GM10266 (cell line): ENCODE data around the gene CHD9.

ENCODE experiments used
- DNase-seq: peaks from one replicate; pipeline ENCODE4 v3.0.0; 2012; ENCODE audit errors: extremely low spot score
- TF ChIP-seq, protein P1 (sequence below): IDR thresholded peaks from 2 replicates; pipeline ENCODE4 v1.5.1; 2012; ENCODE audit warnings: mild to moderate bottlenecking, low read depth; ENCODE audit not compliant: control insufficient read depth, insufficient read depth; ENCODE audit errors: missing control alignments

Gene CHD9

DNA sequence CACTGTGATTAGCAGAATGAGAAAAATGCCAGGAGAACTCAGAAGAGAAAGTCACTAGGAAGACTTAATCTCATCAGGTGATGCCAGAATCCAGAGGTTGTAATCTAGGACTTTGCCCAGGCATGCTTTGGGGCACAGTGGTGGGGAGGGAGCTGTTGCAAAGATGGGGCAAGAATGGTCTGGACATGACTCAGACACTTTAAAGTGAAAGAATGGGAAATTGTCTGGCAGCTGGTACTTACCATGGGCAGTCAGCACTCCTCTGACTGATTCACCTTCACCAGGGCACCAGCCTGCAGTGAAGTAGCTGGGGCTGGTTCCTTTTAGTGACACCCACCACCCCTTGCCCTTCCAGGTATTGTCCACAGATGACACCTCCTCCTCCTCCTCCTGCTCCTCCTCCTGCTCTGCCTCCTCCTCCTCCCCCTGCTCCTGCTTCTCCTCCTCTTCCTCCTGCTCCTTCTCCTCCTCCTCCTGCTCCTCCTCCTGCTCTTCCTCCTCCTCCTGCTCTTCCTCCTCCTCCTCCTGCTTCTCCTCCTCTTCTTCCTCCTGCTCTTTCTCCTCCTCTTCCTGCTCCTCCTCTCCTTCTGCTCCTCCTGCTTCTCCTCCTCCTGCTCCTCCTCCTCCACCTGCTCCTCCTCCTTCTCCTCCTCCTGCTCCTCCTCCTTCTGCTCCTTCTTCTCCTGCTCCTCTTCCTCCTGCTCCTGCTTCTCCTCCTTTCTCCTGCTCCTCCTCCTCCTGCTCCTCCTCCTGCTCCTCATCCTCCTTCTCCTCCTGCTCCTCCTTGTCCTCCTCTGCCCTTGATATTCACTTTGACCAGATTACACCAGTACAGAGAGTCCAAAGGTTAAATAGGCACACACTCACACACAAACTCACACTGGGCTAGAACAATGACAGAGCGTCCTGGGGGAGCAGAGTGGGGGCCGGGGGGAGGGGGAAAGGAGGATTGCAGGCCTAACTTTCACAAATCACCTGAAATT is 2.0 kb upstream of the CHD9 start, which contains the start of gene CHD9NB:
TSS of gene CHD9NB (minus strand) at position 379 of the 983 bp plus-strand sequence. CDS start 8,739 bp downstream, outside the sequence.
- TF ChIP-seq, protein P1, sequence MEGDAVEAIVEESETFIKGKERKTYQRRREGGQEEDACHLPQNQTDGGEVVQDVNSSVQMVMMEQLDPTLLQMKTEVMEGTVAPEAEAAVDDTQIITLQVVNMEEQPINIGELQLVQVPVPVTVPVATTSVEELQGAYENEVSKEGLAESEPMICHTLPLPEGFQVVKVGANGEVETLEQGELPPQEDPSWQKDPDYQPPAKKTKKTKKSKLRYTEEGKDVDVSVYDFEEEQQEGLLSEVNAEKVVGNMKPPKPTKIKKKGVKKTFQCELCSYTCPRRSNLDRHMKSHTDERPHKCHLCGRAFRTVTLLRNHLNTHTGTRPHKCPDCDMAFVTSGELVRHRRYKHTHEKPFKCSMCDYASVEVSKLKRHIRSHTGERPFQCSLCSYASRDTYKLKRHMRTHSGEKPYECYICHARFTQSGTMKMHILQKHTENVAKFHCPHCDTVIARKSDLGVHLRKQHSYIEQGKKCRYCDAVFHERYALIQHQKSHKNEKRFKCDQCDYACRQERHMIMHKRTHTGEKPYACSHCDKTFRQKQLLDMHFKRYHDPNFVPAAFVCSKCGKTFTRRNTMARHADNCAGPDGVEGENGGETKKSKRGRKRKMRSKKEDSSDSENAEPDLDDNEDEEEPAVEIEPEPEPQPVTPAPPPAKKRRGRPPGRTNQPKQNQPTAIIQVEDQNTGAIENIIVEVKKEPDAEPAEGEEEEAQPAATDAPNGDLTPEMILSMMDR: no peak
- peak; percentile 47 for DNase-seq

DNA sequence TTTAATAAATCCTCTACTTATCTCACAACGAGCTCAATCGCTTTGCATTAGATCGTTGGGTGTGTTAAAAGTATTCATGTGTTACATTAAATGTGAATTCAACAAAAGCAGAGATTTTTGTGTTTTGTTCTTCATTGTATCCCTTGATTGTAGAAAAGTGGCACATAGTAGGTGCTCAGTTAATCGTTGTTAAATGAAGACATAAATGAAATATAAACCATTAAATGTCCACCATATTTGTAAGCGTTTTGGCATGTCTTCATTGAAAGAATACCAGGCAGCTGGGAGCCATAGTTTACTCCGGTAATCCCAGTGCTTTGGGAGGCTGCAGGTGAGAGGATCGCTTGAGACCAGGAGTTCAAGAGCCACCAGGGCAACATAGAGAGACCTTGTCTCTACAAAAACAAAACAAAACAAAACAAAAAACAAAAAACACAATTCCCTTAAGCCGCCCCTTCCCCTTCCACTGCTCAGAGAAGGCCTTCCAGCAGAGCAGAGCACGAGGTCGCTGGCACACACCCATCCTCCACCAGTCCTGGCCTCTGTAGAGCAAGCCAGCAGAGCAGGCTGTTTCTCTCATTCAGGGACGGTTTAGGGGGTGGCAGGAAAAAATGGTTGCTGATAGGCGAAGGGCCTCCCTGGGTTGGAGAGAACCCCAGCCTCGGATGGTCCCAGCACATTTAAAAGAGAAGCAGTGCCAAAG is 673 bp upstream of the CHD9 start:
- peak; percentile 58 for DNase-seq
- TF ChIP-seq, protein P1: no peak

DNA sequence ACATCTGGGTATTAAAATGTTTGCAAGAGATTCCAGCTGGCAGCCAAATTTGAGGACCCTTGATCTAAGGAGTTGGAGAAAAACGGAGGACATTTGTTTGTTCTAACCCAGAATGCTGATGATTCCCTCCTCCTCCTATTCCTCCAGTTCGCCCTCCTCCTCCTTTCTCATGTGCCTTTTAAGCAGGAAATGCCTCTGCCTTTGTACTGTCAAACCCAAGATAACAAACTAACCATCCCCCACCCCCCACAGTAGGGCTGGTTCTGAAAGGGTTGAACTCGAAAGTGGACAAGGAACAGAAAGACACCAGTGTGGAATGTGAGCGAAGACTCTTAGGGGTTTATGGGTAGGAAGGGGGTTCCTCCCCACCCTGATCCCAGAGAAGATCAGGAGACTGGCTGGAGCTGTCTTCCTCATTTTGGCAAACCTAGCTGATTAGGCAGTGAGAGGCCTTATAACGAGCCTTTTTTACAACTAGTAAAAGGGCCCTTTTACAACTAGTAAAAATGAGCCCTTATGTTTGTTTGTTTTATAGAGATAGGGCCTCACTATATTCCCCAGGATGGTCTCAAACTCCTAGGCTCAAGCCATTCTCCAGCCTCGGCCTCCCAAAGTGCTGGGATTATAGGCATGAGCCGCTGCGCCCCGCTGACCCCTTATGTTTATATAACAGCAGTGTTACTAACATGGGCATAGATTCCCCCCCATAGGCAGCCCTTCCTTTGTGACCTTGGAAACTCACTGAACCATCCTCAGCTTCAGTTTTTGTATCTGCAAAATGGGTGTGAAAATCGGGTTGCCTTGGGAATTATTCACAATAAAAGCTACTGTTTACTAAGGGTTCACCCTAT is 975 bp downstream of the CHD9 start:
- no peak for DNase-seq
- TF ChIP-seq, protein P1: no peak

DNA sequence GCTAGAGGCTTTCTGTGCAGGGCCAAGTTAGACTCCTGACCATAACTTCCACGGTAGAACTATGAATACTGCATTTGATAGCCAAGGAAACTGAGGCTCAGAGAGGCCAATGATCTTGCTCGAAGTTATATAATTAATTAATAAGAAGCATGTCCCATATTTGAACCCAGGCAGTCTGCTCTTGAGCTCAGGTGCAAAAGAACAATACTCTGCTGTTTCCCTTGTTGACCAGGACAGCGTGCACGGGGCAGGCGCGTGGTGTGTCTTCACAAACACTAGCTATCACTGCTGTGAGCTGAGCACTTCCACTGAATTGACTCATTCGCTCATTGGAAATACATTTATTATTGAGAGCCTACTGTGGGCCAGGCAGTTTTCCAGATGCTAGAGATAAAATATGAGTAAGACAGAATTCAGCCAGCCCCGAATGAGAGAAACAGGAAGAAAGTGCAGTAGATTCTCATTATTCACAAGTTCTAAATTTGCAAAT is 1.6 kb downstream of the CHD9 start:
- TF ChIP-seq, protein P1: no peak
- no peak for DNase-seq

DNA sequence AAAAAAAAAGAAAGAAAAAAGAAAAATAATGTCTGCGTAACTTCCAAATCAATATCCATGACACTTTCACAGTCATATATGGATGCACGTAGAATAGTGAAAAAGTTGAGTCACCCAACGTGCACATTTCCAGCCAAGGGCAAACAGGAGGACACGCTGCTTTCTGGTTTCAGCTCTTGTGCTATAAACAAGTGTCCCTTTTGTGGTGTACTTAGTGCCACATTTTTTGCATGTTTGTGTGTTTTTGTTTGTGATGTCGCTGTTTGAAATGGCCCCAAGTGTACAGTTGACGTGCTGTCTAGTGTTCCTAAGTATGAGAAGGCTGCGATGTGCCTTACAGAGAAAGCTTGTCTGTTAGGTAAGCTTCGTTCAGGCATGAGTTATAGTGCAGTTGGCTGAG is 2.9 kb downstream of the CHD9 start:
- DNase-seq: no peak
- TF ChIP-seq, protein P1: no peak

DNA sequence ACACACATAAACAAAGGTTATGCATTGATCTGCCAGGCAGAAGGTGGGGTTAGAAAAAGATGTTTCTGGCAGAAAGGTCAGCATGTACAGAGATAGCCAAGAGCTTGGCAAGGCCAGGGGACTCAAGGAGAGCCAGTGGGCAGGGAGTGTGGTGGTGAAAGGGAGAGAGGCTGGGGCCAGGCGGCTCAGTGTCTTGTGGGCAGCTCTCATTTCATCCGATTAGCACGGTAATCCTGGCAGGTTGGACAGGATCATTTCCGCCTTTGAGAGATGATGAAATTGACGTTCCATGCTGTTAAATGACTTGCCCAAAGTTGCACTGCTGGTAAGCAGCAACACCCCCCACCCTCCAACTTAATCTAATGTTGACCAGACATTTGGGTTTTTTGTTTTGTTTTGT is 3.6 kb downstream of the CHD9 start:
- no peak for DNase-seq
- TF ChIP-seq, protein P1: no peak
